GM23338 (cell line): ENCODE results near the gene CREB3L2. TPM values are rescaled to one million over a fixed set of nuclear protein-coding genes. Genes with fewer than 3 reads are reported as not detected.

Experiments
- ATAC-seq: fragments of 200-7000 bp; cut with Tn5 transposase; 3 replicates; pipeline ENCODE4 v1.9.1; 2020
- DNase-seq: peaks from one replicate; pipeline ENCODE4 v3.0.0-alpha.2; 2015; ENCODE audit warnings: low spot score
- H2AFZ ChIP-seq: fragments of 200-600 bp; sonication (generic); 2 replicates; pipeline ENCODE4 v1.8.0; 2016; ENCODE audit warnings: antibody characterized with exemption, mild to moderate bottlenecking, moderate library complexity
- H3F3A ChIP-seq: fragments of 200-600 bp; sonication (generic); replicated peaks from 2 replicates; pipeline ENCODE4 v1.8.0; 2017; ENCODE audit warnings: antibody characterized with exemption, mixed run types, low read depth
- H3K27ac ChIP-seq: fragments of 200-600 bp; sonication (generic); 2 replicates; pipeline ENCODE4 v1.6.1; 2016; ENCODE audit warnings: low read depth
- H3K27me3 ChIP-seq: fragments of 200-600 bp; sonication (generic); 2 replicates; pipeline ENCODE4 v1.8.0; 2016; ENCODE audit warnings: mild to moderate bottlenecking, mixed run types, moderate library complexity; ENCODE audit not compliant: insufficient read depth
- H3K36me3 ChIP-seq: fragments of 200-600 bp; sonication (generic); 2 replicates; pipeline ENCODE4 v1.8.0; 2016; ENCODE audit warnings: mild to moderate bottlenecking; ENCODE audit not compliant: insufficient read depth
- H3K4me1 ChIP-seq: fragments of 200-600 bp; sonication (generic); 2 replicates; pipeline ENCODE4 v1.8.0; 2016; ENCODE audit warnings: mild to moderate bottlenecking, moderate library complexity; ENCODE audit not compliant: insufficient read depth
- H3K4me2 ChIP-seq: fragments of 200-600 bp; sonication (generic); 2 replicates; pipeline ENCODE4 v1.7.1; 2017; ENCODE audit warnings: mixed run types
- H3K4me3 ChIP-seq: fragments of 200-600 bp; sonication (generic); 2 replicates; pipeline ENCODE4 v1.6.1; 2016; ENCODE audit warnings: mixed run types
- H3K79me2 ChIP-seq: fragments of 200-600 bp; sonication (generic); replicated peaks from 2 replicates; pipeline ENCODE4 v1.8.0; 2017; ENCODE audit warnings: mild to moderate bottlenecking; ENCODE audit not compliant: insufficient read depth
- H3K9me2 ChIP-seq: fragments of 200-600 bp; sonication (generic); 2 replicates; pipeline ENCODE4 v1.8.0; 2017; ENCODE audit not compliant: insufficient read depth
- H4K20me1 ChIP-seq: fragments of 200-600 bp; sonication (generic); replicated peaks from 2 replicates; pipeline ENCODE4 v1.8.0; 2017; ENCODE audit warnings: mild to moderate bottlenecking; ENCODE audit not compliant: insufficient read depth
- H3K27ac Mint-ChIP-seq: 2 replicates; pipeline ENCODE4 v1.8.0; 2020; ENCODE audit warnings: inconsistent platforms, mild to moderate bottlenecking, moderate library complexity, mixed read lengths
- H3K27me3 Mint-ChIP-seq: 3 replicates; pipeline ENCODE4 v1.8.0; 2022; ENCODE audit warnings: low read depth, mild to moderate bottlenecking, moderate library complexity, mixed read lengths, inconsistent platforms; ENCODE audit not compliant: insufficient read depth, poor library complexity
- H3K36me3 Mint-ChIP-seq: 3 replicates; pipeline ENCODE4 v1.8.0; 2021; ENCODE audit warnings: low read depth, mild to moderate bottlenecking, inconsistent platforms, moderate library complexity, mixed read lengths
- H3K4me1 Mint-ChIP-seq: 3 replicates; pipeline ENCODE4 v1.8.0; 2020; ENCODE audit warnings: mild to moderate bottlenecking, inconsistent platforms, mixed read lengths
- H3K4me3 Mint-ChIP-seq: 3 replicates; pipeline ENCODE4 v1.8.0; 2021; ENCODE audit warnings: moderate library complexity, mild to moderate bottlenecking, inconsistent platforms, mixed read lengths
- H3K9me3 Mint-ChIP-seq: 3 replicates; pipeline ENCODE4 v1.8.0; 2020; ENCODE audit warnings: moderate library complexity, mild to moderate bottlenecking, inconsistent platforms, mixed read lengths
- CREB1 ChIP-seq: fragments of 250-450 bp; sonication (Bioruptor Pico); IDR thresholded peaks from 2 replicates; pipeline ENCODE4 v1.5.0; 2020; ENCODE audit warnings: low read depth, mild to moderate bottlenecking, moderate library complexity
- CTCF ChIP-seq, 2 experiments: fragments of 200-600 bp in 1 of 2; sonication (generic) in 1 of 2; conservative IDR thresholded peaks; 2 replicates each; pipeline versions ENCODE4 v1.5.1 to v1.6.1; 2016 to 2017; ENCODE audit warnings: antibody characterized with exemption in 2 of 2, low read depth in 2 of 2, mild to moderate bottlenecking in 2 of 2, moderate library complexity in 1 of 2
- ETS1 ChIP-seq: IDR thresholded peaks from 2 replicates; pipeline ENCODE4 v1.6.1; 2016; ENCODE audit warnings: antibody characterized with exemption
- EZH2 ChIP-seq: fragments of 200-600 bp; sonication (generic); IDR thresholded peaks from one replicate; pipeline ENCODE4 v1.8.0; 2017; ENCODE audit warnings: antibody characterized with exemption, mild to moderate bottlenecking, low read depth; ENCODE audit not compliant: unreplicated experiment
- EZH2phosphoT487 ChIP-seq: fragments of 200-600 bp; sonication (generic); IDR thresholded peaks from one replicate; pipeline ENCODE4 v1.8.1; 2018; ENCODE audit warnings: antibody characterized with exemption; ENCODE audit not compliant: unreplicated experiment
- NANOG ChIP-seq: IDR thresholded peaks from 2 replicates; pipeline ENCODE4 v1.6.1; 2016; ENCODE audit warnings: antibody characterized with exemption, borderline replicate concordance
- REST ChIP-seq: IDR thresholded peaks from one replicate; pipeline ENCODE4 v1.6.1; 2018; ENCODE audit warnings: antibody characterized with exemption; ENCODE audit not compliant: unreplicated experiment
- STAT1 ChIP-seq: IDR thresholded peaks from one replicate; pipeline ENCODE4 v1.6.1; 2016; ENCODE audit warnings: antibody characterized with exemption; ENCODE audit not compliant: unreplicated experiment
- ZNF331 ChIP-seq: fragments of 250-450 bp; sonication (Bioruptor Pico); IDR thresholded peaks from 2 replicates; pipeline ENCODE4 v1.5.0; 2020; ENCODE audit warnings: low read depth, mild to moderate bottlenecking, moderate library complexity
- polyA plus RNA-seq: library from polyadenylated mRNA; unstranded; fragments of >200 nt; fragmentation: Nextera tagmentation; extraction: Ambion mirVana; gene quantifications from 2 replicates; pipeline ENCODE4 v1.2.1, GENCODE V29; 2016
- total RNA-seq: library from RNA; depleted of rRNA; stranded (reverse); fragments of >200 nt; shearing (Covaris generic); gene quantifications from 2 replicates; pipeline ENCODE4 v1.2.3, GENCODE V29; 2014

The CREB3L2 gene
- total and polyA plus RNA-seq, 2 experiments from 2014 or later = 14.5 to 27.1 TPM

GRCh38 chr7:137877027-137877675 is 124.7 kb downstream of the CREB3L2 start:
- peaks cover 12% of the 10 kb centered on the region for H3K27me3 Mint-ChIP-seq
- Histone ChIP-seq H3K4me2 (peak overlapping the region; percentile 49), H3F3A (peaks cover 17% of the 10 kb centered on the region), H3K4me1 (peaks cover 58% of the 10 kb centered on the region), H3K9me2 (no peaks in the 10 kb centered on the region), H3K4me3 (no peak overlapping the region), H3K36me3 (peaks cover 8% of the 10 kb centered on the region), H3K27ac (0 out of 2 replicates have a peak overlapping the region, but pooled peaks have one; percentile 88), H2AFZ (no peak overlapping the region), H3K27me3 (no peaks in the 10 kb centered on the region), H3K79me2 (no peaks in the 10 kb centered on the region), H4K20me1 (no peaks in the 10 kb centered on the region)
- no peak overlapping the region for H3K27ac Mint-ChIP-seq
- DNase-seq (peak; percentile 36), ATAC-seq (no peak)
- H3K4me1 Mint-ChIP-seq = peaks cover 63% of the 10 kb centered on the region
- H3K4me3 Mint-ChIP-seq = peak overlapping the region; percentile 29; the same call in 1 of the 3 replicates
- H3K9me3 Mint-ChIP-seq = peaks cover 6% of the 10 kb centered on the region; the same call in 2 of the 3 replicates
- TF ChIP-seq STAT1 (no peak), CTCF (conservative IDR thresholded peaks at IDR 0.05; ENCODE audit: low read depth in 2 of 2) (no peak), CREB1 (no peak), EZH2 (no peak), ETS1 (no peak), ZNF331 (CRISPR knock-in tag) (no peak), EZH2phosphoT487 (no peak), REST (no peak), NANOG (no peak)
- H3K36me3 Mint-ChIP-seq = peaks cover 40% of the 10 kb centered on the region
